Transverse colon (tissue), 4 donors: ENCODE measurements around the gene SERPINA1. TPM values are rescaled to one million over a fixed set of nuclear protein-coding genes. Genes with fewer than 3 reads are reported as not detected.

ENCODE experiments used
- DNase-seq: peaks from one replicate; pipeline ENCODE4 v3.0.0-alpha.2; 2019
- H3K27ac ChIP-seq, 4 donors: fragments of 200-600 bp; sonication (generic); 2 replicates each; pipeline ENCODE4 v1.5.1; 2016 to 2018; ENCODE audit warnings: inconsistent platforms in 4 of 4
- H3K27me3 ChIP-seq: fragments of 200-600 bp; sonication (generic); 2 replicates; pipeline ENCODE4 v1.5.1; 2017; ENCODE audit warnings: inconsistent platforms
- H3K36me3 ChIP-seq, 4 donors: fragments of 200-600 bp; sonication (generic); 2 replicates each; pipeline ENCODE4 v1.5.1; 2017 to 2019; ENCODE audit warnings: inconsistent platforms in 4 of 4
- H3K4me1 ChIP-seq, 4 donors: fragments of 200-600 bp; sonication (generic); 2 replicates each; pipeline ENCODE4 v1.5.1; 2017 to 2020; ENCODE audit warnings: inconsistent platforms in 4 of 4
- H3K4me3 ChIP-seq, 4 donors: fragments of 200-600 bp; sonication (generic); 1 replicate in 1 of 4; 2 replicates in 3 of 4; pipeline versions ENCODE4 v1.5.1 to v1.6.1; 2017 to 2019; ENCODE audit warnings: inconsistent platforms in 4 of 4
- H3K9me3 ChIP-seq, 2 donors: fragments of 200-600 bp; sonication (generic); 2 replicates each; pipeline ENCODE4 v1.5.1; 2017 to 2019; ENCODE audit warnings: inconsistent platforms in 2 of 2
- CTCF ChIP-seq, 5 experiments: fragments of 200-600 bp in 3 of 5; fragments of 450-650 bp in 2 of 5; sonication (generic) in 3 of 5; IDR thresholded peaks; 1 replicate in 2 of 5; 2 replicates in 3 of 5; pipeline ENCODE4 v1.5.1; 2016 to 2017; ENCODE audit warnings: antibody characterized with exemption in 5 of 5, inconsistent platforms in 3 of 5, mild to moderate bottlenecking in 2 of 5, moderate library complexity in 1 of 5
- EP300 ChIP-seq: sonication (generic); formaldehyde crosslinking; IDR thresholded peaks from one replicate; pipeline ENCODE4 v1.6.1; 2017; ENCODE audit warnings: antibody characterized with exemption, low read depth
- POLR2A ChIP-seq: fragments of 450-650 bp; IDR thresholded peaks from one replicate; pipeline ENCODE4 v1.6.1; 2016; ENCODE audit warnings: antibody characterized with exemption, mild to moderate bottlenecking, moderate library complexity
- POLR2AphosphoS5 ChIP-seq, 3 donors: sonication (generic); formaldehyde crosslinking; IDR thresholded peaks; one replicate each; pipeline ENCODE4 v1.6.1; 2016; ENCODE audit warnings: antibody characterized with exemption in 3 of 3
- WGBS, 2 donors: methylation state at CpG; one replicate each; pipeline ENCODE4 v1.1.5; 2018; ENCODE audit warnings: low coverage in 1 of 2; 5-methylcytosine and 5-hydroxymethylcytosine counted together
- in situ Hi-C, 4 donors: fragments of 200-750 bp; cut with MboI; loops; one replicate each; pipeline versions ENCODE4 v1.15.0 to v1.15.1; 2017; ENCODE audit warnings: low sequenced_read_pairs in 3 of 4, low pct_ligation_motif_present in 1 of 4, low pct_unique_long_range_greater_than_20kb in 1 of 4
- intact Hi-C: fragments of 100-400 bp; cut with DNase I; formaldehyde crosslinking; loops from one replicate; pipeline ENCODE4 v1.15.1; 2023; ENCODE audit warnings: low total_unique reads
- total RNA-seq, 4 donors: library from RNA; depleted of rRNA; stranded (reverse); fragments of >200 nt; gene quantifications; one replicate each; pipeline ENCODE4 v1.1.0, GENCODE V29; 2016

Gene SERPINA1
- total RNA-seq, 4 donors from 2014 or later, result 35.2 to 107 (median 61.0) TPM

GRCh38 chr14:94389104-94389469 lies 685 bp upstream of the SERPINA1 start:
- in situ Hi-C loops (no loop called here), intact Hi-C loops (no loop called here)
- H3K4me3 ChIP-seq, result no peak overlapping the region
- TF ChIP-seq POLR2A (no peak), CTCF (IDR thresholded peaks at IDR 0.05) (no peak), POLR2AphosphoS5 (IDR thresholded peaks at IDR 0.05) (no peak), EP300 (no peak)
- no peak for DNase-seq
- peak overlapping the region in 1 of 4 donors; percentile 64 for H3K27ac ChIP-seq
- H3K27me3 ChIP-seq, result no peaks in the 10 kb centered on the region
- 85% methylated on average over 5 of the region's 5 CpGs; no CpG with 5 or more reads in 1 of the 2 donors for WGBS, 2 donors
- no peaks in the 10 kb centered on the region for H3K9me3 ChIP-seq
- peaks cover 8 to 58% (median 22%) of the 10 kb centered on the region in 4 donors for H3K4me1 ChIP-seq
- no peaks in the 10 kb centered on the region for H3K36me3 ChIP-seq

- no peak for TF ChIP-seq POLR2AphosphoS5 (IDR thresholded peaks at IDR 0.05)
- TF ChIP-seq POLR2A, result no peak
- no peak for TF ChIP-seq CTCF (IDR thresholded peaks at IDR 0.05)
- in situ Hi-C loops (no loop called here), intact Hi-C loops (no loop called here)
- 88% methylated on average over 6 of the region's 6 CpGs; no CpG with 5 or more reads in 1 of the 2 donors for WGBS, 2 donors
- Histone ChIP-seq H3K36me3 (no peaks in the 10 kb centered on the region), H3K4me3 (no peak overlapping the region), H3K27me3 (no peaks in the 10 kb centered on the region), H3K27ac (peak overlapping the region; percentile 13 to 66 (median 56)), H3K9me3 (no peaks in the 10 kb centered on the region), H3K4me1 (peaks cover 8 to 53% (median 23%) of the 10 kb centered on the region in 4 donors)
- DNase-seq, result no peak
These were observed 397 bp downstream of the SERPINA1 start for GRCh38 chr14:94388027-94388383.

- H3K4me1 ChIP-seq, result peaks cover 8 to 53% (median 23%) of the 10 kb centered on the region in 4 donors
- H3K9me3 ChIP-seq, result no peaks in the 10 kb centered on the region
- no peaks in the 10 kb centered on the region for H3K27me3 ChIP-seq
- TF ChIP-seq POLR2AphosphoS5 (IDR thresholded peaks at IDR 0.05) (no peak), POLR2A (no peak)
- no peak for DNase-seq
- intact Hi-C loops, result no loop called here
- no peak overlapping the region for H3K4me3 ChIP-seq
- H3K36me3 ChIP-seq, result no peaks in the 10 kb centered on the region
- H3K27ac ChIP-seq, result peak overlapping the region; percentile 13 to 66 (median 56)
- in situ Hi-C loops, result no loop called here
- WGBS, 2 donors, result 68 to 69% methylated on average over 5 to 12 of the region's 12 CpGs
These were observed 1.1 kb downstream of the SERPINA1 start for GRCh38 chr14:94387051-94388026.

- Histone ChIP-seq H3K36me3 (no peaks in the 10 kb centered on the region), H3K4me1 (peaks cover 8 to 48% (median 21%) of the 10 kb centered on the region in 4 donors), H3K9me3 (no peaks in the 10 kb centered on the region), H3K4me3 (no peak overlapping the region), H3K27ac (peak overlapping the region; percentile 13 to 66 (median 56)), H3K27me3 (no peaks in the 10 kb centered on the region)
- WGBS, 2 donors, result 52 to 60% methylated on average over 3 to 14 of the region's 14 CpGs
- intact Hi-C loops, result no loop called here
- TF ChIP-seq POLR2A (no peak), CTCF (IDR thresholded peaks at IDR 0.05) (no peak), EP300 (no peak), POLR2AphosphoS5 (IDR thresholded peaks at IDR 0.05) (peak in 1 of 3 donors; percentile 19)
- in situ Hi-C loops, result no loop called here
- DNase-seq, result no peak
These were observed 2.0 kb downstream of the SERPINA1 start for GRCh38 chr14:94386085-94387031.
